Measurements from ENCODE around the gene ROR1. TPM values are rescaled to one million over a fixed set of nuclear protein-coding genes. Genes with fewer than 3 reads are reported as not detected.

Gene ROR1
- total and polyA plus RNA-seq, 2 of the 13 experiments (the other 11 are each of a cell fraction or from before 2014, with no cell fraction given), result 0.58 to 2.3 TPM

DNA sequence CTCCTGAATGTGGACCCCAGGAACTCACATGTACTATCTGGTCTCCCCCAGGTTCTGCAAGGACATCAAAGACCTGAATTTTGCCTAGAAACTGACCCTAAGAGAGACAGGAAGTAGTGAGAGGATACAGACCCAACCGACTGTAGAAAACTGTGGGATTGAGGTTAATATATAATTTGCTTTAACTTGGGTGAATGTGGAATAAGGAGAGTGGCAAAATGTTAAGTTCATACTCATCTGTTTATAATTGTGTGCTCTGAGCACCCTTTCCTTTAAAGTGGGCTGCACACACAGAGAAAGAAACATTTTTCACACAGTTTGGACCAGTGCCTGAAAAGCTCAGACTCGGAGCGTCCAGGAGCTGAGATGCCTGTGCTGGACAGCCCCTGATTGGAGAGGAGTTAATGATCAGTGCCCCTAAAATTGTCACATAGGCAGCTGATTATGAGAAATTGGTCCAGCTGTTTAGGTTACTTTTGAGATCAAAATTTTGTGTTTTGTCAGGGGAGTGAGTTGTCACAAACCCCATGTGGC lies 37.2 kb downstream of the ROR1 start:
- intact Hi-C loops (cut with micrococcal nuclease; ENCODE audit: unreplicated experiment) (no loop called here), in situ Hi-C loops (cut with HindIII; ENCODE audit: extremely low pct_ligation_motif_present, low pct_unique_long_range_greater_than_20kb) (no loop called here)
- no peak overlapping the region for H3K4me2 ChIP-seq (ENCODE audit: low read depth, low read length)
- ATAC-seq (no peak), DNase-seq (ENCODE audit: low spot score) (no peak), FAIRE-seq (no peak)
- TF ChIP-seq SMYD3 (CRISPR knock-in tag; IDR thresholded peaks at IDR 0.05) (no peak), MEIS1 (CRISPR knock-in tag; IDR thresholded peaks at IDR 0.05; ENCODE audit: borderline replicate concordance) (no peak), ZNF230 (CRISPR knock-in tag; IDR thresholded peaks at IDR 0.05) (no peak), NFIC (IDR thresholded peaks at IDR 0.05; ENCODE audit: low read length) (no peak), CC2D1A (CRISPR knock-in tag; IDR thresholded peaks at IDR 0.05) (no peak), ZBTB8A (CRISPR knock-in tag; IDR thresholded peaks at IDR 0.05; ENCODE audit: borderline replicate concordance, low read depth) (no peak), SNAPC2 (CRISPR knock-in tag; IDR thresholded peaks at IDR 0.05) (no peak), SPEN (CRISPR knock-in tag; IDR thresholded peaks at IDR 0.05; ENCODE audit: low read depth) (no peak), GZF1 (CRISPR knock-in tag; IDR thresholded peaks at IDR 0.05) (no peak)
- no peaks in the 10 kb centered on the region for H3K36me3 ChIP-seq (replicated peaks in 1 of 2; ENCODE audit: control insufficient read depth in 1 of 2, insufficient read depth in 2 of 2, low read length in 2 of 2)
- H3K4me1 ChIP-seq (ENCODE audit: insufficient read depth, low read length), result no peaks in the 10 kb centered on the region
- ChIA-PET CTCF (ENCODE audit: low intra/inter-chr PET ratio, low total read pairs) (no interaction called here), POLR2A (no interaction called here)
- no peaks in the 10 kb centered on the region for H3K27me3 ChIP-seq (ENCODE audit: control insufficient read depth in 1 of 2, insufficient read depth in 2 of 2, low read length in 2 of 2)
- no TSS peak for BruUV-seq (replicated peaks)
- no peak overlapping the region for H3K27ac ChIP-seq (ENCODE audit: extremely low read length, insufficient read depth, low read length)
- no peaks in the 10 kb centered on the region for H4K20me1 ChIP-seq (ENCODE audit: insufficient read depth, low read length)
- no peak overlapping the region for H2AFZ ChIP-seq (ENCODE audit: low read length)
- H3K9me3 ChIP-seq (ENCODE audit: low read length), result no peaks in the 10 kb centered on the region
- no peak overlapping the region for H3K4me3 ChIP-seq (replicated peaks in 1 of 3; ENCODE audit: insufficient read depth in 1 of 3, low read depth in 2 of 3, low read length in 3 of 3)
- 39% methylated on average over 3 of the region's 3 CpGs for WGBS (ENCODE audit: low lambda C conversion rate)
- no peaks in the 10 kb centered on the region for H3K79me2 ChIP-seq (ENCODE audit: insufficient read depth, low read length)
- no peak overlapping the region for H3K9ac ChIP-seq (ENCODE audit: insufficient read depth, low read depth, low read length)

DNA sequence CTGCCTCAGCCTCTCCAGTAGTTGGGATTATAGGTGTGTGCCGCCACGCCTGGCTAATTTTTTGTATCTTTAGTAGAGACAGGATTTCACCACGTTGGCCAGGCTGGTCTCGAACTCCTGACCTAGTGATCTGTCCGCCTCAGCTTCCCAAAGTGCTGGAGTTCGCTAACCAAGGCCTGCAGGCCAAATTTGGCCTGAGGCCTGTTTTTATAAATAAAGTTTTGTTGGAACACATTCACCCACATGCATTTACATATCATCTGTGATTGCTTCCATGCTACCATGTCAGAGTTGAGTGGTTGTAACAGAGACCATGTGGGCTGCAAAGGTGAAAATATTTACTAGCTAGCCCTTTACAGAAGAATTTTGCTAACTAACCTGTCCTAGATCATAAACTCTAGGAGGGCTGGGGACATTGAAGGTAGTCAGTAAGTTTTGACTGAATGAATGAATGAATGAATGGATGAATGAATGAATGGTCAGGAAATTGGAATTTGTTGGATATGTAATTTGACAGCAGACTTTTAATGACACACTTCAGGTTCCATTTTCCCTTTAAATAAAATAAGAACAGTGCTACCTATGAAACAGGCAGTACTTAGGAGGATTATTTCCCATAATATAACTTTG lies 38.4 kb downstream of the ROR1 start:
- H3K9me3 ChIP-seq (ENCODE audit: low read length), result no peaks in the 10 kb centered on the region
- H3K9ac ChIP-seq (ENCODE audit: insufficient read depth, low read depth, low read length), result no peak overlapping the region
- ChIA-PET POLR2A (no interaction called here), CTCF (ENCODE audit: low intra/inter-chr PET ratio, low total read pairs) (no interaction called here)
- H3K4me2 ChIP-seq (ENCODE audit: low read depth, low read length), result no peak overlapping the region
- intact Hi-C loops (cut with micrococcal nuclease; ENCODE audit: unreplicated experiment) (no loop called here), in situ Hi-C loops (cut with HindIII; ENCODE audit: extremely low pct_ligation_motif_present, low pct_unique_long_range_greater_than_20kb) (no loop called here)
- H3K36me3 ChIP-seq (replicated peaks in 1 of 2; ENCODE audit: control insufficient read depth in 1 of 2, insufficient read depth in 2 of 2, low read length in 2 of 2), result no peaks in the 10 kb centered on the region
- no TSS peak for BruUV-seq (replicated peaks)
- H3K27ac ChIP-seq (ENCODE audit: extremely low read length, insufficient read depth, low read length), result no peak overlapping the region
- H2AFZ ChIP-seq (ENCODE audit: low read length), result no peak overlapping the region
- FAIRE-seq (no peak), DNase-seq (ENCODE audit: low spot score) (no peak), ATAC-seq (no peak)
- H3K27me3 ChIP-seq (ENCODE audit: control insufficient read depth in 1 of 2, insufficient read depth in 2 of 2, low read length in 2 of 2), result no peaks in the 10 kb centered on the region
- H3K79me2 ChIP-seq (ENCODE audit: insufficient read depth, low read length), result no peaks in the 10 kb centered on the region
- H4K20me1 ChIP-seq (ENCODE audit: insufficient read depth, low read length), result no peaks in the 10 kb centered on the region
- no peak overlapping the region for H3K4me3 ChIP-seq (replicated peaks in 1 of 3; ENCODE audit: insufficient read depth in 1 of 3, low read depth in 2 of 3, low read length in 3 of 3)
- 68% methylated on average over 6 of the region's 6 CpGs for WGBS (ENCODE audit: low lambda C conversion rate)
- no peaks in the 10 kb centered on the region for H3K4me1 ChIP-seq (ENCODE audit: insufficient read depth, low read length)
- no peak for TF ChIP-seq ZNF562 (CRISPR knock-in tag; IDR thresholded peaks at IDR 0.05; ENCODE audit: borderline replicate concordance)
- TF ChIP-seq, protein P1, sequence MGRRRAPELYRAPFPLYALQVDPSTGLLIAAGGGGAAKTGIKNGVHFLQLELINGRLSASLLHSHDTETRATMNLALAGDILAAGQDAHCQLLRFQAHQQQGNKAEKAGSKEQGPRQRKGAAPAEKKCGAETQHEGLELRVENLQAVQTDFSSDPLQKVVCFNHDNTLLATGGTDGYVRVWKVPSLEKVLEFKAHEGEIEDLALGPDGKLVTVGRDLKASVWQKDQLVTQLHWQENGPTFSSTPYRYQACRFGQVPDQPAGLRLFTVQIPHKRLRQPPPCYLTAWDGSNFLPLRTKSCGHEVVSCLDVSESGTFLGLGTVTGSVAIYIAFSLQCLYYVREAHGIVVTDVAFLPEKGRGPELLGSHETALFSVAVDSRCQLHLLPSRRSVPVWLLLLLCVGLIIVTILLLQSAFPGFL (CRISPR knock-in tag; IDR thresholded peaks at IDR 0.05), result no peak
- no peak for TF ChIP-seq JDP2 (CRISPR knock-in tag; IDR thresholded peaks at IDR 0.05; ENCODE audit: borderline replicate concordance)
- no peak for TF ChIP-seq NR3C1 (CRISPR knock-in tag; IDR thresholded peaks at IDR 0.05)
- TF ChIP-seq, protein P2, sequence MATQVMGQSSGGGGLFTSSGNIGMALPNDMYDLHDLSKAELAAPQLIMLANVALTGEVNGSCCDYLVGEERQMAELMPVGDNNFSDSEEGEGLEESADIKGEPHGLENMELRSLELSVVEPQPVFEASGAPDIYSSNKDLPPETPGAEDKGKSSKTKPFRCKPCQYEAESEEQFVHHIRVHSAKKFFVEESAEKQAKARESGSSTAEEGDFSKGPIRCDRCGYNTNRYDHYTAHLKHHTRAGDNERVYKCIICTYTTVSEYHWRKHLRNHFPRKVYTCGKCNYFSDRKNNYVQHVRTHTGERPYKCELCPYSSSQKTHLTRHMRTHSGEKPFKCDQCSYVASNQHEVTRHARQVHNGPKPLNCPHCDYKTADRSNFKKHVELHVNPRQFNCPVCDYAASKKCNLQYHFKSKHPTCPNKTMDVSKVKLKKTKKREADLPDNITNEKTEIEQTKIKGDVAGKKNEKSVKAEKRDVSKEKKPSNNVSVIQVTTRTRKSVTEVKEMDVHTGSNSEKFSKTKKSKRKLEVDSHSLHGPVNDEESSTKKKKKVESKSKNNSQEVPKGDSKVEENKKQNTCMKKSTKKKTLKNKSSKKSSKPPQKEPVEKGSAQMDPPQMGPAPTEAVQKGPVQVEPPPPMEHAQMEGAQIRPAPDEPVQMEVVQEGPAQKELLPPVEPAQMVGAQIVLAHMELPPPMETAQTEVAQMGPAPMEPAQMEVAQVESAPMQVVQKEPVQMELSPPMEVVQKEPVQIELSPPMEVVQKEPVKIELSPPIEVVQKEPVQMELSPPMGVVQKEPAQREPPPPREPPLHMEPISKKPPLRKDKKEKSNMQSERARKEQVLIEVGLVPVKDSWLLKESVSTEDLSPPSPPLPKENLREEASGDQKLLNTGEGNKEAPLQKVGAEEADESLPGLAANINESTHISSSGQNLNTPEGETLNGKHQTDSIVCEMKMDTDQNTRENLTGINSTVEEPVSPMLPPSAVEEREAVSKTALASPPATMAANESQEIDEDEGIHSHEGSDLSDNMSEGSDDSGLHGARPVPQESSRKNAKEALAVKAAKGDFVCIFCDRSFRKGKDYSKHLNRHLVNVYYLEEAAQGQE (IDR thresholded peaks at IDR 0.05; ENCODE audit: borderline replicate concordance in 1 of 2, low read depth in 1 of 2, low read length in 2 of 2), result no peak
- TF ChIP-seq ZNF570 (CRISPR knock-in tag; IDR thresholded peaks at IDR 0.05; ENCODE audit: borderline replicate concordance), result no peak

Measured in HepG2 (cell line).